Astrocyte of the spinal cord (primary cell): Measurements from ENCODE around the gene MYO15B.

Experiments used
- DNase-seq: peaks from one replicate; pipeline ENCODE4 v3.0.0; 2011; ENCODE audit warnings: low read depth, low spot score
- H3K4me3 ChIP-seq: 2 replicates; pipeline ENCODE4 v1.5.1; 2011; ENCODE audit warnings: low read depth, mild to moderate bottlenecking, low read length, moderate library complexity
- CTCF ChIP-seq: IDR thresholded peaks from 2 replicates; pipeline ENCODE4 v1.5.1; 2012; ENCODE audit warnings: low read depth, mild to moderate bottlenecking, low read length, inconsistent platforms
- in situ Hi-C: cut with HindIII; loops from 2 replicates; pipeline ENCODE4 v1.10.0; 2017; ENCODE audit warnings: low sequenced_read_pairs

The MYO15B gene

GRCh38 chr17:75571197-75571884 lies 16.3 kb upstream of the MYO15B start:
- no peak for TF ChIP-seq CTCF
- in situ Hi-C loops, result no loop called here
- DNase-seq, result no peak
- H3K4me3 ChIP-seq, result no peak overlapping the region

- no peak overlapping the region for H3K4me3 ChIP-seq
- no peak for DNase-seq
- in situ Hi-C loops, result no loop called here
- no peak for TF ChIP-seq CTCF
These were observed 15.8 kb upstream of the MYO15B start for GRCh38 chr17:75571885-75572215.

- no peak for DNase-seq
- H3K4me3 ChIP-seq, result no peak overlapping the region
- no peak for TF ChIP-seq CTCF
- in situ Hi-C loops, result no loop called here
These were observed 14.7 kb upstream of the MYO15B start for GRCh38 chr17:75572713-75573539.

- TF ChIP-seq CTCF, result no peak
- H3K4me3 ChIP-seq, result no peak overlapping the region
- in situ Hi-C loops, result no loop called here
- no peak for DNase-seq
These were observed 14.1 kb upstream of the MYO15B start for GRCh38 chr17:75573540-75573957.

GRCh38 chr17:75573994-75574393 lies 13.6 kb upstream of the MYO15B start:
- no peak for DNase-seq
- no peak for TF ChIP-seq CTCF
- in situ Hi-C loops, result no loop called here
- H3K4me3 ChIP-seq, result no peak overlapping the region

GRCh38 chr17:75574404-75575036 lies 13.1 kb upstream of the MYO15B start:
- no peak overlapping the region for H3K4me3 ChIP-seq
- in situ Hi-C loops, result no loop called here
- DNase-seq, result no peak
- no peak for TF ChIP-seq CTCF
